ENCODE measurements around the gene C4orf17.

GRCh38 chr4:99506781-99507180 lies 4.0 kb upstream of the C4orf17 start:
- TF ChIP-seq CTCF (IDR thresholded peaks at IDR 0.05) = no peak
- no peak for TF ChIP-seq POLR2A (IDR thresholded peaks at IDR 0.05)

All from heart left ventricle (tissue), 13 donors.